HG03342 (cell line): Measurements from ENCODE around the gene RHBDL2.
"Not testable (repeated sequence)": the region's sequence is repeated elsewhere in the genome, so short reads cannot be mapped to it uniquely, and the experiment has no call there.

Experiments used
- ATAC-seq: cut with Tn5 transposase; IDR thresholded peaks from one replicate; pipeline ENCODE4 v1.9.1; 2021; ENCODE audit warnings: mild to moderate bottlenecking, moderate library complexity; ENCODE audit not compliant: unreplicated experiment

Gene RHBDL2

GRCh38 chr1:38941527-38942019 is at the start of gene RHBDL2:
TSS of gene RHBDL2 (minus strand) at chr1:38941830. CDS start at chr1:38919212, 22,618 bp downstream.
- no peak for ATAC-seq

GRCh38 chr1:38990738-38991637 is 49.4 kb upstream of the RHBDL2 start, which contains the start of gene AKIRIN1:
TSS of gene AKIRIN1 (plus strand) at chr1:38991276. CDS start at chr1:38991381, 105 bp downstream.
- ATAC-seq = peak; percentile 90

- peak; percentile 1 for ATAC-seq
Measured at GRCh38 chr1:38990386-38990737, 48.7 kb upstream of the RHBDL2 start.

- no peak for ATAC-seq
Measured at GRCh38 chr1:38989979-38990378, 48.3 kb upstream of the RHBDL2 start.

GRCh38 chr1:38979380-38979779 is 37.8 kb upstream of the RHBDL2 start:
- ATAC-seq = not testable (repeated sequence)

- not testable (repeated sequence) for ATAC-seq
Measured at GRCh38 chr1:38978245-38978542, 36.6 kb upstream of the RHBDL2 start.

- ATAC-seq = not testable (repeated sequence)
Measured at GRCh38 chr1:38977399-38978244, 36.0 kb upstream of the RHBDL2 start.

GRCh38 chr1:38973659-38974437 is 32.2 kb upstream of the RHBDL2 start:
- ATAC-seq = no peak

- ATAC-seq = not testable (repeated sequence)
Measured at GRCh38 chr1:38973145-38973544, 31.5 kb upstream of the RHBDL2 start.

- ATAC-seq = no peak
Measured at GRCh38 chr1:38964140-38964548, 22.5 kb upstream of the RHBDL2 start.

- ATAC-seq = no peak
Measured at GRCh38 chr1:38962560-38962959, 20.9 kb upstream of the RHBDL2 start.

- ATAC-seq = no peak
Measured at GRCh38 chr1:38962113-38962512, 20.5 kb upstream of the RHBDL2 start.

- ATAC-seq = no peak
Measured at GRCh38 chr1:38958967-38959366, 17.3 kb upstream of the RHBDL2 start.

- ATAC-seq = no peak
Measured at GRCh38 chr1:38953433-38953860, 11.8 kb upstream of the RHBDL2 start.

GRCh38 chr1:38950553-38950952 is 8.9 kb upstream of the RHBDL2 start:
- ATAC-seq = no peak

GRCh38 chr1:38944547-38944946 is 2.9 kb upstream of the RHBDL2 start:
- ATAC-seq = no peak

GRCh38 chr1:38942664-38943428 is 1.2 kb upstream of the RHBDL2 start:
- no peak for ATAC-seq

- no peak for ATAC-seq
Measured at GRCh38 chr1:38941093-38941492, 537 bp downstream of the RHBDL2 start.

GRCh38 chr1:38940339-38941047 is 1.1 kb downstream of the RHBDL2 start:
- ATAC-seq = no peak
